Activated T-cell treated with anti-CD3 and anti-CD28 coated beads, Interleukin-2, amount 50 U/mL, for 1 hour (primary cell): ENCODE data around the gene CBFB.
"Not testable (repeated sequence)": the region's sequence is repeated elsewhere in the genome, so short reads cannot be mapped to it uniquely, and the experiment has no call there.

Experiments
- DNase-seq: peaks from one replicate; pipeline ENCODE4 v3.0.0-alpha.2; 2020

The CBFB gene

DNA sequence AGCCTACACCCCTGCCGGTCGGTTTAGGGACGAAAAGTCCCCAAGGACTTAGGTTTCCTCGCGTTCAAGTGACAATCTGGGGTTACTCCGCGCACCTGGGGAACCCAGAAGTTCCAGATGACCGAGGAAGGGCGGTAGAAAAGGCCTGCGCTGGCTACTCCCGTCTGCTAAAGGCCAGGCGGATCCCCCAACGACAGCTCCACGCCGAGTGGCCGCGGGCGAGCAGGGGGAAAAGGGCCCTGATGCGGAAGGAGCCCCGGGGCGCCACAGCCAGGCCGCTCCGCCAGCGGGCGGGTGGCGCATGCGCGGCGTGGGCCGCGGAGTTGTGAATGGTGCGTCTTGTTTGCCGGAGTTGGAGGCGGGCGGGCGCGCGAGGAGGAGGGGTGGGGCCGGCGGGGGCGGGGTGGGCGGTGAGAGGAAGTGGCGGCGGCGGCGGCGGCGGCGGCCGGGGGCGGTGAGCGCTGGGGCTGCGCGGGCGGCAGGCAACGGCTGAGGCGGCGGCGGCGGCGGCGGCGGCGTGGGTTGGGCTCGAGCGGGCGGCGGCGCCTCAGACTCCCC, at the start of gene CBFB:
CBFB (plus strand) TSS at position 454 of the 558 bp plus-strand sequence. CDS start 259 bp downstream, outside the sequence.
- DNase-seq = peak; percentile 94

DNA sequence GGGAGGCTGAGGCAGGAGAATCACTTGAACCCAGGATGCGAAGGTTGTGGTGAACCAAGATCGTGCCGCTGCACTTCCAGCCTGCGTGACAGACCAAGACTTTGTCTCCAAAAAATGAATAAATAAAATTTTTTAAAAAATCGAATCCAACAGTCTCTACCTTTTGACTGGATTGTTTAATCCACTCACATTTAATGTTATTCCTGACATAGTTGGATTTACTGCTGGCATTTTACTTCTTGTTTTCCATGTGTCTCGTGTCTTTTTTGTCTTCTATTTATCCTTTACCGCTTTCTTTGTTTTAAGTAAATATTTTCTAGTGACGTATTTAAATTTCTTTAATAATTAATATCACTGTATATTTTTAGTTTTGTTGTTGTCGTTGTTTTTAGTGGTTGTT, 45.9 kb upstream of the CBFB start:
- DNase-seq = no peak

GRCh38 chr16:66984892-66985311, 44.0 kb upstream of the CBFB start:
- DNase-seq = peak; percentile 45

DNA sequence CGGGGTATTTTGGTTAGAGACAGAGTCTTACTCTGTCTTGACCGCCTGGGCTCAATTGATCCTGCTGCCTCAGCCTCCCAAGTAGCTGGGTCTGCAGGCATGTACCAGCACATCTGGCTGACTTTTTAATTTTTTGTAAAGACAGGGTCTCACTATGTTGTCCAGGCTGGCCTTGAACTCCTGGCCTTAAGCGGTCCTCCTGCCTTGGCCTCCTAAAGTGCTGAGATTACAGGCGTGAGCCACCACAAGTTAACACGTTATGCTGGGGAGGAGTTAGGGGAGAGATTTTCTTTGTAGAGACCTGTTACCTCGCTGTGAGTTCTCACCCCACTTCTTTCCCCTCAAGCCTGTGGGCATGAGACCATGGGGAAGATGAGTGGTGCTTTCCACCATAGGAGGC, 42.4 kb upstream of the CBFB start:
- no peak for DNase-seq

GRCh38 chr16:66988197-66988788, 40.7 kb upstream of the CBFB start, which contains the start of gene CES4A:
CES4A (plus strand) TSS chr16:66988589; CDS start chr16:66988773, 184 bp downstream.
- no peak for DNase-seq

DNA sequence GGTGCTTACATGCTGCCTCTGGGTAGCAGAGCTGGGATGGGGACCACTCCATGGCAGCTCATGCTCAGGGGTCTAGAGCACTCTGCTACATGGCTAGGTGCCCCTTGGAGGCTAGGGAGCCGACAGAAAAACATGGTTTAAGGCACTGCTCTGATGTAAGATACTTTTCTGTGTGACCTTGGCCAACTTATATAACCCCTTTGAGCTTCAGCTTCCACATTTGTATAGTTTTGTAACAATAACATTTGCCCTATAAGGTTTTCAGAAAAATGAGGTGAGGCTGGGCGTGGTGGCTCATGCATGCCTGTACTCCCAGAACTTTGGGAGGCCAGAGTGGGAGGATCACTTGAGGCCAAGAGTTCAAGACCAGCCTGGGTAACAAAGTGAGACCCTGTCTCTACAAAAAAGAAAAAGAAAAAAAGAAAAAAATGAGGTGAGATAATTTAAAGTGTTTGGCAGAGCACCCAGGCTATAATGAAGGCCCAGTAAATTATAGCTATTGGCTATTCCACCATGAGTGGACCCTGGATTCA, 37.3 kb upstream of the CBFB start:
- DNase-seq = no peak

DNA sequence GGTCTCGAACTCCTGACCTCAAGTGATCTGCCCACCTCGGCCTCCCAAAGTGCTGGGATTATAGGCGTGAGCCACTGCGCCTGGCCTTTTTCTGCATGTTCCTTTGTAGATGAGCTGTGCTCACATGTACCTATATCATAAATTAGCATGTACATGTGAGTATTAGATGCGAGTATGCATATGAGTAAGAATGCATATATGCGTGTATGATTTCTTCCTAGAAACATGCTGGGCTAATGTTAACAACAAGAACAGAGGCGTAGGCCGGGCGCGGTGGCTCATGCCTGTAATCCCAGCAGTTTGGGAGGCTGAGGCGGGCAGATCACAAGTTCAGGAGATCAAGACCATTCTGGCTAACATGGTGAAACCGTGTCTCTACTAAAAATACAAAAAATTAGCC, 35.4 kb upstream of the CBFB start:
- DNase-seq = not testable (repeated sequence)

- DNase-seq = no peak
These were observed 32.5 kb upstream of the CBFB start for GRCh38 chr16:66996324-66996982.

- DNase-seq = no peak
These were observed 32.0 kb upstream of the CBFB start for GRCh38 chr16:66996983-66997358.

DNA sequence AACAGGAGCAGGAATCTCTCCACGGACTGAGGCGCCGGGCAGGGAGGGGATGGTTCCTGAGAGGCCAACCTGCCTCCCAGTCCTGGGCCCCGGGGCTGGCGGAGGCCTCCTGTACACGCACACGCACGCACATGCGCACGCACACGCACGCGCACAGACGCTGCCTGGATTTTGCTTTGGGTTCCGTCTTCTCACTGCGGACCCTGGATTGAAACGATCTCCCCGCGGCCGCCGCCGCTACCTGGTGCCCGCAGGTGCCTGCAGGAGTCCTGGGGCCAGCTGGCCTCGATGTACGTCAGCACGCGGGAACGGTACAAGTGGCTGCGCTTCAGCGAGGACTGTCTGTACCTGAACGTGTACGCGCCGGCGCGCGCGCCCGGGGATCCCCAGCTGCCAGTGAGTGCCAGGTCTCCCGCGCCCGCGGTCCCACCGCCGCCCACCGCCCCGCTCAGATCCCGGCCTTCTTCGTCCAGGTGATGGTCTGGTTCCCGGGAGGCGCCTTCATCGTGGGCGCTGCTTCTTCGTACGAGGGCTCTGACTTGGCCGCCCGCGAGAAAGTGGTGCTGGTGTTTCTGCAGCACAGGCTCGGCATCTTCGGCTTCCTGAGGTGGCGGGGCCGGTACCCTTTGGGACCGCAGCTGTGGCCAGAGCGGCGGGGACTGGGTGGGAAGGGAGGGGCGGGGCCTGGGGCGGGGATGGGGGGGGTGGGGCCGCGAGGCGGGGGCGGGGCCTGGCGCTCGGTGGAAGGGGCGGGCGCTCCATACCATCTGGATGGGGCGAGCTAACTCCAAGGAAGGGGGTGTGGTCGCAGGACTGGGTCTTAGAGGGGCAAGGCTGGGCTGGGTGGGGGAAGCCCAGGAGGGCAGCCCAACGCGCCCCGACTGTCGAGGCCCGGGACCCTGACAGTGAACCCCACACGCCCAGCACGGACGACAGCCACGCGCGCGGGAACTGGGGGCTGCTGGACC, 28.3 kb upstream of the CBFB start:
- DNase-seq = peak; percentile 72

DNA sequence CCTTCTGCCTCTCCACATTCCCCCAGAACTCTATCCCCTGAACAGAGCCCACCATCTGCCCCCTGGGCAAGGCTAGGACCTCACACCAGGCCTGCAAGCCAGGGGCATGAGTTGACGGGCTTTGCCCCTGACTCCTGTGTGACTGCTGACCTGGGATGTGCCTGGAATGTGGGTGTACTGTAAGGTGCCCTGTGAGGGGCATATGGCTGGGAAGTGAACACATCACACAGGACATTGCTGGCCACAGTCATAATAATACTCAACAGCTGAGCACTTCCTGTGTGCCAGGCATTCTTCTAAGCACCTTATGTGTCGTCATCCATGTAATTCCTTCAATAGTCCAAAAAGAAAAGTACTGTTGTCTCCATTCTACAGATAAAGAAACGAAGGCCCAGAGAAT, 27.2 kb upstream of the CBFB start:
- no peak for DNase-seq

- DNase-seq = no peak
These were observed 21.9 kb upstream of the CBFB start for GRCh38 chr16:67006930-67007658.

DNA sequence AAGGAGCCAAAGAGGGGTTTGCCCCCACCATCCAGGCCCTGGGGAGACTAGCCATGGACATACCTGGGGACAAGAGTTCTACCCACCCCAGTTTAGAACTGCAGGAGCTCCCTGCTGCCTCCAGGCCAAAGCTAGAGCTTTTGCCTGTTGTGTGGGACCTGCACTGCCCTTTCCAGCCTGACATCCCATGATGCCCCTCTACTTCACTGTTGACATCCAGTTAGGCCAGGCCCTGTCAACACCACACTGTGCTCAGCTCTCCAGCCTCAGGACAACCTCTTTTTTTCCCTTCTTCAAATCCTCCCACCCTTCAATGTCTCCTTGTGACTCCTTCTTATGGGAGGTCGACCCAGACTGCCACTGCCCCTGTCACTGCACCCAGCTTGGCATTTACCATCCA, 19.8 kb upstream of the CBFB start:
- DNase-seq = no peak

DNA sequence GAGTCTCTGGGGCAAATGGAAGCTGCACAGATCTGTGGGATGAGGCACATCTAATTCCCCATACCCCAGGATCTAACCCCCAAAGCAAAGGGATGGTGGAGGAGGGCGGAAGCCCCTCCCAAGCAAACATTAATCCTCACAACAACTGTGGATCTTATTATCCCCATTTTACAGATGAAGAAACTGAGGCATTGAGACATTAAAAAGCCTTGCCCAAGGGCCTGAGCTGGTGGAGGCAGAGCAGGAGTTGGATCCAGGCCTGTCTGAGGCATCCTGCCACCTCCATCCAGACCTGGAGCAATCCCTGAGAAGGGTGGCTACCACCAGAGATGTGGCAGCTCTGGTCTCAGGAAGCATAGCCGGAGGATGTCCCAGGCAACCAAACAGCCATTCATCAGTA, 17.7 kb upstream of the CBFB start:
- DNase-seq = no peak

- no peak for DNase-seq
These were observed 15.6 kb upstream of the CBFB start for GRCh38 chr16:67013233-67013822.

DNA sequence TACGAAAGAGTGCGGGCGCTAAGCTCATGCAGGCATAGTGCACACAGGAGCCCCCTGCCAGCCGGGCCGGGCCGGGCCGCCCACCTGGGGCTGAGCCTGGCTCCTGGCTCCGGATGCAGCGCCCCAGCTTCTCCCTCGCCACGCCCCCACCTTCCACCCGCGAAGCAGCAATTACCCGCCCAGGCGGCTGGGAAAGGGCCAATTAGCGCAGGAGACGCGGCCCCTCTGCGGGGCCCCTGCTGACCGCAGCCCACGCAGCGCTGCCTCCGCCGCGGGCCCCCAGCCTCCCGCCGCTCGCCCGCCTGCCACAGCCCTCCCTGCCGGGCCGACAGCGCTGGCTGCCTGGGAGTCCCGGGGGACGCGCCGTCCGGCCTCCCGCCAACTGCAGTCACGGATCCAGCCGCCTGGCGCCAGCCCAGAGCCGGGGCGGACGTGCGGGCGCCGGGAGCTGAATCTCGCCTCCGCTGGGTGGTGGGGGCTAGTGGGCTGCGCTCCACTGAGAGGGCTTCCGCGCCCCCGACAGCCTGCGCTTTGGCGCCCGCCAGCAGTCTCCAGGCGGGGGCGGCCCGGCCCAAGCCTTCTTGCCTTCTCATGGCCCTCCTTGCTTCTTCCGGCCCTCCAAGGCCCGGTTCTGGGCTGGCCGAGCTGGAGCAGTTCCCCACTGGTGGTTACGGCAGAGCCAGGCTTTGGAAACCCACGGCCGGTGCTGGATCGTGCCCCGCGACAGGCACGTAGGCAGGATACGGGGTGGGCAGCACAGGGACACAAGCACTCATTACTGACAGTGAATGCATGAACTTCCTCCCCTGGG, 14.9 kb upstream of the CBFB start:
- peak; percentile 70 for DNase-seq

DNA sequence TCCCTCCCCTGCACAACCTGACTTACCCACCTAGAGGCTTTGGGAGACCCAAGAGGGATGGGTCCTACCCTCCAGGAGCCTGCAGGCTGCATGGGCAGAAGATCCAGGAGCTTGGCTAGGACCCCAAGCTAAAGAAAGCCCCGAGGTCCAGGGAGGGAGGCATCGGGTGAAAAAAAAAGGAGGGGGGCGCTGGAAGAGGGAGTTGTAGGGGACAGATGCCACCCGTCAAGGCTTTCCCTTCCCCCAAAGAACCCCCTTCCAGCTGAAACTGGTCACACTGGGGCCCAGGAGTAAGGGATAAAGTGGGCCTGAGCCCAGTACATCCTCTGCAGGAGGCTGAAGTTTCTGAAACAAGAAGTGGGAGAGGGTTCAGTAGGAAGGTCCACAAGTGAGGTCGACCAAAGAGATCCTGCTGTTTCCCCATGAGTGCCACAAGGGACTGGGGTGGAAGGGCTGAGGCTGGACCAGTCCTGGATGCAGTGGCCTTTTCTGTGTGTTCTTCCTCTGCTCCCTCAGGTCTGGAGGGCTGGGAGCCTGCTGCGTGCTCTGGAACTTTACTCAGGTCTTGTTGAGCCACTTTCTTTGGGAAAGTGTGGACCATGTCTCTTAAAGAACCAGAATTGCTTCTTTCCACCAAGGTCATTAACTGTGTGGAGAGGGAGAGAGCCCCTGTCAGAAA, 14.2 kb upstream of the CBFB start:
- no peak for DNase-seq

GRCh38 chr16:67015313-67015731, 13.6 kb upstream of the CBFB start:
- DNase-seq = no peak

DNA sequence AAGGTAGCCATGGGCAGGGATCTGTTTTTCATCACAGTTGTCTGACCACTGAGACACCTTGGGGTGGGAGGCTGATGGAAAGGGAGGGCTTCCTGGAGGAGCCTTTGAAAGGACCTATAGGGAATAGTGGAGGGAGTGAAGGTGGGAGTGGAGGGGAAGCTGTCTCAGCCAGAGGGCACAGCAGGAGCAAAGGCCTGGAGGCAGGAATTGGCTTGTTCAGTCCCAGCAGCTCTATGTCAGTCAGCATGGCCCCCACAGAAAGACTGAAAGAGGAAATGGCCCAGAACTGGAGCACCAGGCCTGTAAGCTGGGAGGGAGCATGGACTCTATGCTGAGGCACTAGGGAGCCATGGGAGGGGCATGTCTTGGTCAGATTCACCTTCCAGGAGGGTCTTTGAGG, 12.8 kb upstream of the CBFB start:
- no peak for DNase-seq

DNA sequence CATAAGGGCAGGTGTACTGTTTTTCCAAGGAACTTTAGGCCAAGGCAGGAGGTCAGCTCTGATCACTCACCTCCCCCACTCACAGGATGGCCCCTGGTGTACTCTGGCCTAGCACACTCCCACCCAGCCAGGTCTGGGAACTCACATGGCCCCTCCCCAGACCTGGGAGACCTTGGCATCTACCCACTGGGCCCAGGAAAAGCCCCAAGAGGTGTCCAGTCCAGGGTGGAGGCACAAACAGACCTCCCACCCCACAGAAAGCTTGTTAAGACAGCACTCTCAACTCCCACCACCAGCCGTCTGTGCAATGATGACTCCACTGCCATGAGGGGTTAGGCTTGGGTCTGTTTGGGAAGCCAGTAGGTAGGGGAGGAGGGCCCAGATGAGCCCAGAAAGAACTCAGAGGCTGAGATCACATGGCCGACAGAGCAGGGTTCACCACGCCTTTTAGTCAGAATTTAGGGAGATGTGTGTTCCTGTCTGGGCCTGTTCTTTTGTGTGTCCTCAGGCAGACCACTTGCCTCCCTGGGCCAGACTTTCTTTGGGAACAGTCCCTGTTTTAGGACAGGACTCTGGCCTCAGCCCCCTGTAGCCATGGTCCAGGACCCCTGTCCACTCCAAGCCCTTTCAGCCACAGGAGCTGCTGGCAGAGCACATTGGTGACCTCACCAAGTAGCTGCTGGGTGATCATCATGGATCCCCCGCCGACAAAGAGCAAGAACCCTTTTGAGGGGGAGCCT, 12.1 kb upstream of the CBFB start:
- no peak for DNase-seq
